Measurements from ENCODE around the gene AMIGO1. TPM values are rescaled to one million over a fixed set of nuclear protein-coding genes. Genes with fewer than 3 reads are reported as not detected.

Gene AMIGO1
- total RNA-seq, 1 experiment from 2014 or later, result 0.10 TPM

DNA sequence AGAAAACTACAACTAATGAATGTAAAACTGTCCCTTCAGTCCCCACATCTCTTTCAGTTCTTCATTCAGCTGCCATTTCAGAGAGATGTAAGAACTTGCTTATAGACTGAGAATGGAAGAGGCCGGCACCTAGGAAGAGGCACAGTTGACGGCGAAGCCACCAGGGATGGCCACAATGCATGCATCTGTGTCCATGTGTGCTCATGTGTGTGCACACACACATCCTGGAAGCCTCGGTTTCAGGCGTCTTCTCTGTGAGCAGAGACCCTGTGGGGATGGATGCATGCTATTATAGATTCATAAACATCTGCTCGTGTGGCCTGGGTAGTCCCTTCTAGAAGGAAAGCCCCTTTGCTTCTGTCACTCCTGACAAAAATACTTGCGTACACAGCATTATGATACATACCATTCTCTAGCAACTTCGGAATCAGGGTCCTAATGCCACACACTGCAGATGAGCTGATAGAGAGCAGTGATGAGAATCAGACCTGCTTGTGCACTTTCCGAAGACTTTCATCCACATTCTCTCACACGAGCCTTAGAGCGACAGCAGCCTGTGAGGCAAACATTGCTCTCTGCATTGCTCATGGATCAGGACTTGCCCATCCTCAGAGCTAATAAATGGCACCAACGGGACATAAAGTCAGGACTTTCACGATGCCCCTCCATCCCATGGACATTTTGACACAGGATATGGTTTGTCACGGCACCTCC is 17.7 kb upstream of the AMIGO1 start:
- Histone ChIP-seq H3K4me2 (ENCODE audit: low read length) (no peak overlapping the region), H3K27me3 (ENCODE audit: insufficient read depth, low read length) (no peaks in the 10 kb centered on the region; the same call in 1 of the 2 replicates), H3K9ac (ENCODE audit: low read length) (no peak overlapping the region), H3K36me3 (ENCODE audit: control insufficient read depth in 1 of 2, insufficient read depth in 2 of 2, low read length in 2 of 2) (no peaks in the 10 kb centered on the region), H2AFZ (ENCODE audit: low read depth, low read length, poor library complexity, severe bottlenecking) (no peak overlapping the region), H3K9me2 (ENCODE audit: insufficient read depth) (no peaks in the 10 kb centered on the region), H3K4me3 (replicated peaks in 1 of 2; ENCODE audit: low read depth in 1 of 2, low read length in 2 of 2) (no peak overlapping the region), H3K27ac (ENCODE audit: low read depth, low read length) (no peak overlapping the region), H3K9me3 (ENCODE audit: control insufficient read depth in 1 of 2, insufficient read depth in 1 of 2, low read depth in 1 of 2, low read length in 2 of 2) (no peaks in the 10 kb centered on the region), H3K4me1 (ENCODE audit: control insufficient read depth in 1 of 2, insufficient read depth in 2 of 2, low read length in 2 of 2) (peaks cover 0 to 4% of the 10 kb centered on the region in 2 experiments; a peak in 1 of 4 replicates), H3K79me2 (ENCODE audit: insufficient read depth, low read length) (no peaks in the 10 kb centered on the region), H4K20me1 (ENCODE audit: insufficient read depth) (no peaks in the 10 kb centered on the region)
- TF ChIP-seq SIN3A (IDR thresholded peaks at IDR 0.05; ENCODE audit: low read depth) (no peak), POLR2A (IDR thresholded peaks at IDR 0.05; ENCODE audit: borderline replicate concordance, extremely low read depth, insufficient read depth, insufficient read length) (no peak), EGR1 (IDR thresholded peaks at IDR 0.05; ENCODE audit: low read depth) (no peak), YY1 (IDR thresholded peaks at IDR 0.05; ENCODE audit: extremely low read depth, insufficient replicate concordance, low read depth, low read length) (no peak), FOSL1 (IDR thresholded peaks at IDR 0.05; ENCODE audit: low read depth) (no peak), CBX3 (IDR thresholded peaks at IDR 0.05; ENCODE audit: low read depth) (no peak), TCF7L2 (IDR thresholded peaks at IDR 0.05; ENCODE audit: borderline replicate concordance, extremely low read depth, insufficient read depth, insufficient read length) (no peak), RAD21 (IDR thresholded peaks at IDR 0.05; ENCODE audit: low read depth) (no peak), ZNF274 (IDR thresholded peaks at IDR 0.05; ENCODE audit: low read depth, low read length) (no peak), POLR2AphosphoS5 (IDR thresholded peaks at IDR 0.05; ENCODE audit: low read depth, low read length) (no peak)
- TF ChIP-seq, protein P1, sequence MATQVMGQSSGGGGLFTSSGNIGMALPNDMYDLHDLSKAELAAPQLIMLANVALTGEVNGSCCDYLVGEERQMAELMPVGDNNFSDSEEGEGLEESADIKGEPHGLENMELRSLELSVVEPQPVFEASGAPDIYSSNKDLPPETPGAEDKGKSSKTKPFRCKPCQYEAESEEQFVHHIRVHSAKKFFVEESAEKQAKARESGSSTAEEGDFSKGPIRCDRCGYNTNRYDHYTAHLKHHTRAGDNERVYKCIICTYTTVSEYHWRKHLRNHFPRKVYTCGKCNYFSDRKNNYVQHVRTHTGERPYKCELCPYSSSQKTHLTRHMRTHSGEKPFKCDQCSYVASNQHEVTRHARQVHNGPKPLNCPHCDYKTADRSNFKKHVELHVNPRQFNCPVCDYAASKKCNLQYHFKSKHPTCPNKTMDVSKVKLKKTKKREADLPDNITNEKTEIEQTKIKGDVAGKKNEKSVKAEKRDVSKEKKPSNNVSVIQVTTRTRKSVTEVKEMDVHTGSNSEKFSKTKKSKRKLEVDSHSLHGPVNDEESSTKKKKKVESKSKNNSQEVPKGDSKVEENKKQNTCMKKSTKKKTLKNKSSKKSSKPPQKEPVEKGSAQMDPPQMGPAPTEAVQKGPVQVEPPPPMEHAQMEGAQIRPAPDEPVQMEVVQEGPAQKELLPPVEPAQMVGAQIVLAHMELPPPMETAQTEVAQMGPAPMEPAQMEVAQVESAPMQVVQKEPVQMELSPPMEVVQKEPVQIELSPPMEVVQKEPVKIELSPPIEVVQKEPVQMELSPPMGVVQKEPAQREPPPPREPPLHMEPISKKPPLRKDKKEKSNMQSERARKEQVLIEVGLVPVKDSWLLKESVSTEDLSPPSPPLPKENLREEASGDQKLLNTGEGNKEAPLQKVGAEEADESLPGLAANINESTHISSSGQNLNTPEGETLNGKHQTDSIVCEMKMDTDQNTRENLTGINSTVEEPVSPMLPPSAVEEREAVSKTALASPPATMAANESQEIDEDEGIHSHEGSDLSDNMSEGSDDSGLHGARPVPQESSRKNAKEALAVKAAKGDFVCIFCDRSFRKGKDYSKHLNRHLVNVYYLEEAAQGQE (IDR thresholded peaks at IDR 0.05; ENCODE audit: low read depth), result no peak
- TF ChIP-seq, protein P2, sequence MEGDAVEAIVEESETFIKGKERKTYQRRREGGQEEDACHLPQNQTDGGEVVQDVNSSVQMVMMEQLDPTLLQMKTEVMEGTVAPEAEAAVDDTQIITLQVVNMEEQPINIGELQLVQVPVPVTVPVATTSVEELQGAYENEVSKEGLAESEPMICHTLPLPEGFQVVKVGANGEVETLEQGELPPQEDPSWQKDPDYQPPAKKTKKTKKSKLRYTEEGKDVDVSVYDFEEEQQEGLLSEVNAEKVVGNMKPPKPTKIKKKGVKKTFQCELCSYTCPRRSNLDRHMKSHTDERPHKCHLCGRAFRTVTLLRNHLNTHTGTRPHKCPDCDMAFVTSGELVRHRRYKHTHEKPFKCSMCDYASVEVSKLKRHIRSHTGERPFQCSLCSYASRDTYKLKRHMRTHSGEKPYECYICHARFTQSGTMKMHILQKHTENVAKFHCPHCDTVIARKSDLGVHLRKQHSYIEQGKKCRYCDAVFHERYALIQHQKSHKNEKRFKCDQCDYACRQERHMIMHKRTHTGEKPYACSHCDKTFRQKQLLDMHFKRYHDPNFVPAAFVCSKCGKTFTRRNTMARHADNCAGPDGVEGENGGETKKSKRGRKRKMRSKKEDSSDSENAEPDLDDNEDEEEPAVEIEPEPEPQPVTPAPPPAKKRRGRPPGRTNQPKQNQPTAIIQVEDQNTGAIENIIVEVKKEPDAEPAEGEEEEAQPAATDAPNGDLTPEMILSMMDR (IDR thresholded peaks at IDR 0.05 in 2 of 3, conservative IDR thresholded peaks at IDR 0.05 in 1 of 3; ENCODE audit: borderline replicate concordance in 1 of 3, insufficient read depth in 1 of 3, low read depth in 2 of 3, low read length in 2 of 3), result no peak
- no TSS peak for BruUV-seq (replicated peaks)
- ChIA-PET CTCF (no interaction called here), RAD21 (ENCODE audit: low non-redundant PET in 1 of 2, low total read pairs in 2 of 2, uncharacterized antibody in 2 of 2, unreplicated experiment in 2 of 2) (no interaction called here), POLR2A (no interaction called here)
- ATAC-seq, result no peak
- no peak for DNase-seq (ENCODE audit: low read depth, low spot score)
- intact Hi-C loops (cut with micrococcal nuclease), result no loop called here
